GM06990 (cell line): ENCODE data around the gene GAL3ST3.

ENCODE experiments used
- DNase-seq: peaks from one replicate; pipeline ENCODE4 v3.0.0-alpha.2; 2011; ENCODE audit not compliant: insufficient read length; ENCODE audit errors: extremely low read depth
- H3K27me3 ChIP-seq: replicated peaks from 2 replicates; pipeline ENCODE4 v1.6.0; 2011; ENCODE audit warnings: low read length; ENCODE audit not compliant: control insufficient read depth, insufficient read depth
- H3K36me3 ChIP-seq: 2 replicates; pipeline ENCODE4 v1.5.1; 2011; ENCODE audit warnings: low read length; ENCODE audit not compliant: control insufficient read depth, insufficient read depth
- H3K4me3 ChIP-seq: replicated peaks from 2 replicates; pipeline ENCODE4 v1.5.1; 2011; ENCODE audit warnings: low read depth, mild to moderate bottlenecking, control low read depth, low read length
- CTCF ChIP-seq: IDR thresholded peaks from 2 replicates; pipeline ENCODE4 v1.5.1; 2011; ENCODE audit warnings: low read length, control low read depth, mild to moderate bottlenecking, inconsistent platforms; ENCODE audit not compliant: insufficient read depth, poor library complexity, severe bottlenecking

The GAL3ST3 gene

GRCh38 chr11:66067640-66068039 lies 18.7 kb upstream of the GAL3ST3 start:
- no peaks in the 10 kb centered on the region for H3K27me3 ChIP-seq
- TF ChIP-seq CTCF = no peak
- no peak overlapping the region for H3K4me3 ChIP-seq
- DNase-seq = no peak
- peaks cover 26% of the 10 kb centered on the region for H3K36me3 ChIP-seq

- Histone ChIP-seq H3K36me3 (peaks cover 25% of the 10 kb centered on the region), H3K27me3 (no peaks in the 10 kb centered on the region), H3K4me3 (no peak overlapping the region)
- TF ChIP-seq CTCF = no peak
- no peak for DNase-seq
Measured at GRCh38 chr11:66066751-66067150, 17.8 kb upstream of the GAL3ST3 start.

GRCh38 chr11:66064571-66064970 lies 15.6 kb upstream of the GAL3ST3 start:
- Histone ChIP-seq H3K27me3 (no peaks in the 10 kb centered on the region), H3K4me3 (no peak overlapping the region), H3K36me3 (peaks cover 37% of the 10 kb centered on the region)
- no peak for TF ChIP-seq CTCF
- DNase-seq = no peak

- H3K27me3 ChIP-seq = no peaks in the 10 kb centered on the region
- peaks cover 44% of the 10 kb centered on the region for H3K36me3 ChIP-seq
- DNase-seq = no peak
- H3K4me3 ChIP-seq = no peak overlapping the region
- TF ChIP-seq CTCF = no peak
Measured at GRCh38 chr11:66063900-66064299, 14.9 kb upstream of the GAL3ST3 start.

GRCh38 chr11:66062408-66062807 lies 13.4 kb upstream of the GAL3ST3 start:
- TF ChIP-seq CTCF = no peak
- H3K4me3 ChIP-seq = no peak overlapping the region

GRCh38 chr11:66061268-66061667 lies 12.3 kb upstream of the GAL3ST3 start:
- Histone ChIP-seq H3K36me3 (peaks cover 48% of the 10 kb centered on the region), H3K4me3 (no peak overlapping the region), H3K27me3 (no peaks in the 10 kb centered on the region)
- no peak for DNase-seq
- TF ChIP-seq CTCF = no peak

More at GRCh38 chr11:66062408-66062807, 13.4 kb upstream of the GAL3ST3 start:
- DNase-seq = no peak
- H3K36me3 ChIP-seq = peaks cover 47% of the 10 kb centered on the region
- no peaks in the 10 kb centered on the region for H3K27me3 ChIP-seq
